GM18868 (cell line): ENCODE measurements around the gene ZC3H7A.
"Not testable (repeated sequence)": the region's sequence is repeated elsewhere in the genome, so short reads cannot be mapped to it uniquely, and the experiment has no call there.

Experiments
- ATAC-seq: cut with Tn5 transposase; IDR thresholded peaks from one replicate; pipeline ENCODE4 v1.9.1; 2021; ENCODE audit warnings: mild to moderate bottlenecking, moderate library complexity; ENCODE audit not compliant: unreplicated experiment

The ZC3H7A gene

DNA sequence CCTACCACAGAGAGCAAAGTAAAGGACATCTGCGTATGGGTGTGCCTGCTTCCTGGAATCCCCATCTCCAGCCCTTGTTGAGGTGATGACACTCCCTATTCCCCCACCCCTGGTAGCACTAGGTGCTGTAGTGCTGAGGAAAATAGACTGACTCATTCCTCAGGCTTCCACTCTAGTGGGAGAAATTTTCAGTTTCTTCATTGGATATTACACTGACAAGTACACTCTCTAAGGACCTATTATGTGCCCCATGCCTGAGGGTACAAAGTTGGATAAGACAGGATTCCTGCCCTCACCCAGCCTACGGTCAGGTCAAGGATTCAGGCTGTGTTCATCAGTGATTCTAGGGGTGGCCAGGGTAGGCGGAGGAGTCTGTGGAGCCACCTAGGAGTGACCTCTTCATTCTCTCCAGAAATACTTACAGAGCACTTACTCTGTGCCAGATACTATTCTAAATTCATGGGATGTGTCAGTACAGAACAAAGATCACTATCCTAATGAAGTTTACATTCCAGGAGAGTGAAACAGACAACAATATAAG lies 4.5 kb upstream of the ZC3H7A start:
- no peak for ATAC-seq

- ATAC-seq, result no peak
These were observed 3.3 kb upstream of the ZC3H7A start for GRCh38 chr16:11800382-11800718.

GRCh38 chr16:11799509-11800381 lies 2.7 kb upstream of the ZC3H7A start:
- ATAC-seq, result no peak

DNA sequence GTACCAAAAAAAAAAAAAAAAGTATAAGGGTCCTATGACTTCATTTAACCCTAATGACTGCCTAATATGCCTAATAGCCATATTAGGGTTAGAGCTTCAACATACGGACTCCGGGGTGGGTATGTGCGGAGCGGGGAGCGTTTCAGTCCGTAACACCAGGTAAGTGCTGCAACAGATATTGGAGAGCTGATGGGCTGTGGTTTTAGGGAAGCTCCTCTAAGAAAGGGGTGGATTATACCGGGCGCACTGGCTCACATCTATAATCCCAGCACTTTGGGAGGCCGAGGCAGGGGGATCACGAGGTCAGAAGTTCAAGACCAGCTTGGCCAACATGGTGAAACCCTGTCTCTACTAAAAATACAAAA lies 1.9 kb upstream of the ZC3H7A start:
- ATAC-seq, result no peak

DNA sequence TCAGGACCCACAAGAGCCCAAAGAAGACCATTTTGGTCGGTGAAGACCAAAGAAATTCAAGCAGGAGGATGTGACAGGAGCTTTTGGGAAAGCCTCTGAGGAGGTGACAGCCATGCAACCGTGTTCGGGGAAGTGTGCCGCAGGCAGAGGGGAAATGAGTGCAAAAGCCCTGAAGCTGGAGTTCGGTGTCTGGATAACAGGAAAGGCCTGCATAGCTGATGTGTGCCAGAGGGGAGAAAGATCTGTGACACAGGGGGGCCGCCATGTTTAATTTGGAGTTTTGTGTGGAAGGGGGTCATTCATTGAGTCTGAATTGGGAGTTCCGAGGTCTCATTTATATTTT lies 870 bp upstream of the ZC3H7A start:
- no peak for ATAC-seq

- ATAC-seq, result peak; percentile 3
These were observed 562 bp downstream of the ZC3H7A start for GRCh38 chr16:11796227-11797165.

DNA sequence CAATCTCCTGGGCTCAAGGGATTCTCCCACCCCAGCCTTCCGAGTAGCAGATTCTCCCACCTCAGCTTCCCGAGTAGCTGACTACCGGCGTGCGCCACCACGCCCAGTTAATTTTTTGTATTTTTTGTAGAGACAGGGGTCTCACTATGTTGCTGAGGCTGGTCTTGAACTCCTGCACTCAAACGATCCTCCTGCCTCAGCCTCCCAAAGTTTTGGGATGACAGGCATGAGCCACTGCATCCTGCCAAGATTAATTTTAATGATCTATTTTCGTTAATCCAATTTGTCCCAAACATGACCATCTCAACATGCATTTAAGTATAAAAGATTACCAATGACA lies 1.2 kb downstream of the ZC3H7A start:
- no peak for ATAC-seq

GRCh38 chr16:11794996-11795886 lies 1.8 kb downstream of the ZC3H7A start:
- ATAC-seq, result no peak

- ATAC-seq, result no peak
These were observed 2.6 kb downstream of the ZC3H7A start for GRCh38 chr16:11794447-11794846.

GRCh38 chr16:11793840-11794239 lies 3.2 kb downstream of the ZC3H7A start:
- no peak for ATAC-seq

DNA sequence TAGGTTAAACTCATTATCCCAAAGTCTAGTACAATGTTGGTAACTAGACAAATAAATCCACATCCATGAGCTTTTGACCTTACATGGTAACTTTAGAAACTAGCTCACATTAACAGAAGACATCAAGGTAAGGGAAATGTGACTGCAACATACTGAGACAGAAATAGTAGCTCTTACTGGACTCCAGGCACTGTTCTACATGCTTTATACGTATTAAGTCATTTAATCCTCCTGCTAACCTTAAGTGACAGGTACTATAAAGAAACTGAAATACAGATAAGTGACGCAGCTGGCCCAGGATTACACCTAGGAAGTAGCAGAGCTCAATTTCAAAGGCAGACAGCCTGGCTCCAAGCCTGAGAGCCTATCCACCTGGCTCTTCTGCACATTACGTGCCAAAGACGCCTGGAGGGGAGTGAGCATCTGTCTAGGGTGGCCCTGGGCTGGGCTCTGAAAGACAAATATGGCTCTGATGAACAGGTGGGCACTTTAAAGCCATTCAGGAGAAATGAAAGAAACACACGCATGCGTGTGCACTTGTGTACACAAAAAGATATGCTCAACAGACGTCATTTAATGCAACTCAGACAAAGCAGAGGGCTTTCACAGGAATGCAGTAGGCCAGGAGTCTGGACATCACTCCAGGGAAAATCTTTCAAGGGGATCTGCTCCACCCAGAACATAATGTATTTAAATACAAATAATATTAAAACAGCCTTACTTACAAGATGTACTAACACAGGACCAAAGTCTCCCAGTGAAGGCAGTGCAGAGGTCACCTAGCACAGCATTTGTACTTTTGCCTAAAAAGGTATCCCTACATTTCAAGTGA lies 4.4 kb downstream of the ZC3H7A start:
- no peak for ATAC-seq

GRCh38 chr16:11791144-11791828 lies 5.8 kb downstream of the ZC3H7A start:
- no peak for ATAC-seq

DNA sequence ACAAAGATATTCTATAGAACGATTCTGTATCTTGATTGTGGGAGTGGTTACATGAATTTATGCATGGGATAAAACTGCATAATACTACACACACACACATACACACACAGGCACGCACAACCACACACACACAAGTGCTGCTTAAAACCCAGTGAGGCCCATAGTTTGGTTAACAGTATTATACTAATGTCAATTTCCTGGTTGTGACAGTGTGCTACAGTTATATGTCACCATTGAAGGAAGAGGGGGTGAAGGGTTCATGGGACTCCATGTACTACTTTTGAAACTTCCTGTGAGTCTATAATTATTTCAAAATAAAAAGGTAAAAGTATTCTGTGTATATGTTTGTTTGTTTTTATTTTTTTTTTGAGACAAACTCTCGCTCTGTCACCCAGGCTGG lies 8.1 kb downstream of the ZC3H7A start:
- ATAC-seq, result no peak

GRCh38 chr16:11784980-11785599 lies 12.0 kb downstream of the ZC3H7A start:
- not testable (repeated sequence) for ATAC-seq

DNA sequence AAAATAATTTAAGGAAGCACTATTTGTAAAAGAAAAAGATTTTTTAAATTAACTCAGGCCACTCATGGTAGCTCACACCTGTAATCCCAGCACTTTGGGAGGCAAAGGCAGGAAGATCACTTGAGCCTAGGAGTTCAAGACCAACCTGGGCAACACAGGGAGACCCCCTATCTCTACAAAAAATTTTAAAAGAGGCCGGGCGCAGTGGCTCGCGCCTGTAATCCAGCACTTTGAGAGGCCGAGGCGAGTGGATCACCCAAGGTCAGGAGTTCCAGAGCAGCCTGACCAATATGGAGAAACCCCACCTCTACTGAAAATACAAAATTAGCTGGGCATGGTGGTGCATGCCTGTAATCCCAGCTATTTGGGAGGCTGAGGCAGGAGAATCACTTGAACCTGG lies 12.7 kb downstream of the ZC3H7A start:
- ATAC-seq, result not testable (repeated sequence)

GRCh38 chr16:11784038-11784369 lies 13.1 kb downstream of the ZC3H7A start:
- ATAC-seq, result no peak

DNA sequence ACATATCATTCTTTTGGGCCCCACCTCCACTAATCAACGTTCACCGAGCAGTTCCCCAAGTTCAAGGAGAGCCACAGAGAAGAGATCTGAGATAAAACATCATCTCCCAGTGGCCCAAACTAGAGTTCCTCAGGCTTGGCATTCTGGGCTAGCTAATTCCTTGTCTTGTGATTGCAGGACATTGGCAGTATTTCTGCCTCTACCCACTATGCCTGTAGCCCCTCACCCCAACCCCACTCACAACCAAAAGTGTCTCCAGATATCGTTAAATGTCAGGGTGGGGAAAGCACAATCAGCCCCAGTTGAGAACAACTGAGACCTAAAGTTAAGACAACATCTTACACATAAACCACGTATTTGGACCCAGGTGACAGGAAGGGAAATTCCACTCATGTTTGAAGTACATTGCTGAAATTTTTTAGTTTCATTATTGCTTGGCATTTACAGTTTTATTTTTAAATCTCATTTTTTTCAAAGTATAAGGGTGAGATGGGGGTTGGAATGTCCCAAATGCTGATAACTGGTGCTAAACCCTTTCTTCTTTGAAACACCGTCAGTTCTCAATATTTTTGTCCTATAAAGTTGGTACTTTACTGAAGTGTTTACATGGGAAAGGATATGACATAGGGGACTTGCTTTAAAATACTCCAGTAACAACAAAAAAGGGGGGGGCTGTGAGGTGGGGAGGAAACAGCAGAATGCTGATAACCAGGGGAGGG lies 13.6 kb downstream of the ZC3H7A start:
- peak; percentile 68 for ATAC-seq

DNA sequence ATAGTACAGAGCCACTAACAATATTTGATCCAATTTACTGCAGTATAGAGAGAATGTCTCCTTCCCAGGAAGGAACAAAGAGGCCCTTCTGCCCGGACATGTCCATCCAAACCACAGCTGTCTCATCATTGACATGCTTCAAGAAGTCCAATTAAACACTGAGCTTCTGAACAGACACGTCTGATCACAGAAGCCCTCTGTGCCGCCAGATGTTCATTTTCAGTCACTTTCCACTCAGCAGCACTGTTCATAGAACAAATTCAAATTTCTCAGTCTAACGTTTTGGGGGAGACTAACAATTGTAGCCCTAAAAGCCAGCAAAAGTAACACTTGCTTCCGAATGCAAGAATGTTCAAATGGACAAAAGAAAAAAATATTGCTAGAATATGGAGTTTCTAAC lies 15.3 kb downstream of the ZC3H7A start:
- ATAC-seq, result no peak
